GM21367 (cell line): ENCODE results near the gene SEC14L5.

Experiments
- ATAC-seq: cut with Tn5 transposase; IDR thresholded peaks from one replicate; pipeline ENCODE4 v1.9.1; 2021; ENCODE audit not compliant: unreplicated experiment

The SEC14L5 gene

DNA sequence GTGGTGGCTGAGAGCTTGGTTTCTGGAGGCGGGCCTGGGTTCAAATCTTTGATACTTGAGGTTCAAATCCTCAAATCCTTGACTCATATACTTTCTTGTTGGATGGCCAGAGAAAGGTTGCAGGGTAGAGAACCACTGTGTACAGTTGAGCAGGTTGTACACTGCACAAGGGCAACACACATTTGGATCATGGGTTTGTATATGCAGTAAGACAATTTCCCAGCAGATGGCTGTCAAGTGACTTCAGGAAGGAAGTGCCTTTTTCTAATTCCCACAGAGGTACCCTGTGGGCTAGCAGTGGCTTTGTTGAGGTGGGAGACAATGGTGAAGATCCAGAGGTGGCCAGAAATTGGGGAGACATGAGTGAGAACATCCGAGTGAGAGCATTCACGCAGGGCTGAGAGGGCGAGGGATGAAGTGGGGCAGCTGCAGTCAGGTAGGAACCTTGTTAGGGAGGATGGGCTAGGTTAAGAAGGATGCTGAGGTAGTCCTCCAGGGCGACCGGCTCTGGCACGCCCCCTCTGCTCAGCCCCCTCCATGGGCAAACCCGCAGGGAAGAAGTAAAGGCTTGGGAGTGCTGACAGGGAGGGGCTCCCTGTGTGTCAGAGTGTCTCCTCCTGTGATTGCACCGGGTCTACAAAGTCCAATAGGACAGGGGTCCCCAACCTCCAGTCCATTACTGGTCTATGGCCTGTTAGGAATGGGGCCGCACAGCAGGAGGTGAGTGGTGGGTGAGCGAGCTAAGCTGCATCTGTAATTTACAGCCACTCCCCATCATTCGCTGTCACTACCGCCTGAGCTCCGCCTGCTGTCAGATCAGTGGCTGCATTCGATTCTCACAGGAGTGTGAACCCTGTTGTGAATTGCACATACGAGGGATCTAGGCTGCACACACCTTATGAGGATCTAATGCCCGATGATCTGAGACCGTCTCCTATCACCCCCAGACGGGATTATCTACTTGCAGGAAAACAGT, 104.9 kb downstream of the SEC14L5 start:
- no peak for ATAC-seq

DNA sequence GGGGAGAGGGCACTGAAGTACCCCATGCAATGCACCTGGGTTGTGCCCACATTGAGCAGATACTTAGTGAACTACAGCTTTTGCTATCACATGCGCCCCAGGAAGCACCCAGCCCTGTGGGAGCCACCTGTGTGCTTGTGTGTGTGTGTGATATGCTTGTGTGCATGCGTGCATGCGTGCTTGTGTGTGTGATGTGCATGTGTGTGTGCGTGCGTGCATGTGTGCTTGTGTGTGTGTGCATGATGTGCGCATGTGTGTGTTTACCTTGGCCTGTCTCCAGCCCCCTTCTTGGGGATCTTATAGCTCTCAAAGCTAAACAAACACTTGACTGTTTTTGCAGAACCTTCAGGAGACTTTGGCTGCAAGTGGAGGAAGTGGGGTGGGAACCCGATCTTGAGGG, 106.8 kb downstream of the SEC14L5 start:
- no peak for ATAC-seq

DNA sequence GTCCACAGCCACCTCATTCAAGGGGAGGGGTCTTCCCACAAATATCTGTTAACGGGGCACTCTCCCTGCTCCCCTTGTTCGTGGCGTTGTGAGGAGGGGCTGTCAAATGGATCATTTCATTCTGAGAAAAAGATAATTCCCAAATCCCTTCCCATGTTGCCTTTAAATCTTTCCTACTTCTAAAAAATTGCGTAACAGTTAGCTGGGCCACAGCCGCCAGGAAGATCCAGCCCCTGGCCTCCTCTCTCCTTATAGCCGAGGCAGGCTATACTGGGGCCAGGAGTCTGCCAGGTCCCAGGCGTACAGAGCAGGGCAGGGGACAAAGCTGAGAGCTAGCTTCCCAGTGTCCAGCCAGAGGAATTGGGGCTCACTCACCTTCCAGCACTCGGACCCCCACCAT, 107.2 kb downstream of the SEC14L5 start:
- no peak for ATAC-seq

DNA sequence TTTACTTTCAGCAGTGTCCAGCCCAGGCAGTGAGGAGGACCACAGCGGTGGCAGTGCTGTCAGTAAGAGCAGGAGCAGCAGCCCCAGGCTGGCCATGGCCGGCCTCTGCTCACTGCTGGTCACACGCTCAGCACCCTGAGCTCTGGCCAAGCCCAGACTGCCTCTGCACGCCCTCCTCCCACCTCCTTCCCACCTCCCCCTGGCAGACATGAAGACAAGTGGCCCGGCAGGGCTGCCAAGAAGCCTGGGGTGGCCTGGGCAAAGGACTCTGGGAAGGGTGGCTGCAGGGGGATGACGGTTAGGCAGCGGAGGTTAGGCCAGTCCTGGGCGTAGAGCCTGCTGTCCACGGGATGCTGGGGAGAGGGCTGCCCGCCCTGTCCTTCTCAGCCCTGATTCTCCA, 107.7 kb downstream of the SEC14L5 start, which contains the start of gene C16orf89:
C16orf89 (minus strand) TSS at position 144 of the 400 bp plus-strand sequence; CDS start at position 96, 48 bp downstream.
- no peak for ATAC-seq

DNA sequence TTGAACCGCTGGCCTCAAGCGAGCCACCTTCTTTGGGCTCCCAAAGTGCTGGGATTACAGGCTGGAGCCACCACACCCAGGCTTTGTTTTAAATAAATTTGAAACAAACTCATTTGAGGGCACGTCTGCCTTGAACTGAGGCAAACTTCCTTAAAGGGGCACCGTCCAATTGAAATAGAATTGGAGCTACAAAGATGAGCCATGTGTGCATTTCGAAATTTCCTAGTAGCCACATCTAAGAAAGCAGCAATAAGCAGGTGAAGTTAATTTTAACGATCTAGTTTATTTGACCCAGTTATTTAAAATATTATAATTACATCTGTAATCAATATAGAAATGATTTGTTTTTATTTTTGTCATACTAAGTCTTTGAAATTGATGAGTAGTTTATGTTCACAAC, 108.4 kb downstream of the SEC14L5 start:
- no peak for ATAC-seq
